NCI-H2081 (cell line): ENCODE measurements around the gene PSME3IP1.
"Not testable (repeated sequence)": the region's sequence is repeated elsewhere in the genome, so short reads cannot be mapped to it uniquely, and the experiment has no call there.

Experiments used
- DNase-seq, 2 experiments: peaks; one replicate each; lab custom pipeline; 2025; lab: John Stamatoyannopoulos, UW

Gene PSME3IP1

DNA sequence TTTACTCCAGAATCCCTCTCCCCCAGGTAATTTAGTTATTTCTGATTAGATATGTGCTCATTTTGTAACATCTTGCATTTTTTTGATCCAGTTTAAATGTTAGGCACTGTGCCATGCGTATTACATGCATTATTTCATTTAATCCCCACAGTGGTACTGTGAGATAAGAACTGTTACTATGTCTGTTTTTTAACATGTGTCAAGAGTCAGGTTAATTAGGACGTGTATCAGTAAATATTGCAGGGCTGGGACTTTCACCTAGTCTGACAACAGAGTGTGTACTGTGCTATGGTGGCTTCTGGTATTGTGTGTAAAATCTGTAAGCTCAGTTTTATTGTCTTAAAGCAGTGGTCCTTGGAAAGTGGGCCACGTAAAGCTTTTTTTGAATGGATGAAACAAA lies 10.9 kb upstream of the PSME3IP1 start:
- DNase-seq: no peak

DNA sequence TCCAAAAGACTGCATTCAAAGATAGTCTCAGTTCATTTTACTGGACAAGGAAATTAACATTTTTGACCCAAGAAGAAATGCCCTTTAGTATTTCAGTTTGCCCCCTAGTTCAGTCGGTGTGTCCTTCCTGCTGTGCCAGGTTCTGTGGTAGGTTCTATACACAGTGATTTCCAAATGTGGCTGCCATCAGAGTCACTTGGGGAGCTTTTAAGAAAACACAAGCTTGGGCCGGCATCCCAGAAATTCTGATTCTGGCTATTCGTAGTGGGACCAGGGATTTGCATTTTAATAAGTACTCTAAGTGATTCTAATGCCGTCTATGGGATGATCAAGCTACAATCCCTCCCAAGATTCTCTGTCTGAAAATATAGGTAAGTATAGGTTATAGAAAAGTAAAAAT lies 10.4 kb upstream of the PSME3IP1 start:
- no peak for DNase-seq

DNA sequence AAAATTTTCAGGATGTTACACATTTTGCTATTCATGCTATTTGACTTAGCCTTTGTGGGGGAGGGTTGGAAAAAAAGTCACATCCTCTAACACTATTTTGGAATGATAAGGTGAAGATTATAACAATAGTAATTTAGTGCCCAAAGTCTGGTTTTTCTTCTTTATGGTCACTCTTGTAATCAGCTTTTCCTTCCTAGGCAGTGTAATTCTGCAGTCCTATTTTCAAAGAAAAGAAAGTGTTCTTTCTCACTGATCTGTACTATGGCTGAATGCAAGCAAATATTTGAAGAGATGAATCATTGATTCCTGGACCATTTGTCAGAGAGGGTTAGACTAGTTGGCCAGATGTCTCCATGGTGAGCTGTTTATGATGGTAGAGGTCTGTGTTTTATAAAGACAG lies 8.7 kb upstream of the PSME3IP1 start:
- no peak for DNase-seq

DNA sequence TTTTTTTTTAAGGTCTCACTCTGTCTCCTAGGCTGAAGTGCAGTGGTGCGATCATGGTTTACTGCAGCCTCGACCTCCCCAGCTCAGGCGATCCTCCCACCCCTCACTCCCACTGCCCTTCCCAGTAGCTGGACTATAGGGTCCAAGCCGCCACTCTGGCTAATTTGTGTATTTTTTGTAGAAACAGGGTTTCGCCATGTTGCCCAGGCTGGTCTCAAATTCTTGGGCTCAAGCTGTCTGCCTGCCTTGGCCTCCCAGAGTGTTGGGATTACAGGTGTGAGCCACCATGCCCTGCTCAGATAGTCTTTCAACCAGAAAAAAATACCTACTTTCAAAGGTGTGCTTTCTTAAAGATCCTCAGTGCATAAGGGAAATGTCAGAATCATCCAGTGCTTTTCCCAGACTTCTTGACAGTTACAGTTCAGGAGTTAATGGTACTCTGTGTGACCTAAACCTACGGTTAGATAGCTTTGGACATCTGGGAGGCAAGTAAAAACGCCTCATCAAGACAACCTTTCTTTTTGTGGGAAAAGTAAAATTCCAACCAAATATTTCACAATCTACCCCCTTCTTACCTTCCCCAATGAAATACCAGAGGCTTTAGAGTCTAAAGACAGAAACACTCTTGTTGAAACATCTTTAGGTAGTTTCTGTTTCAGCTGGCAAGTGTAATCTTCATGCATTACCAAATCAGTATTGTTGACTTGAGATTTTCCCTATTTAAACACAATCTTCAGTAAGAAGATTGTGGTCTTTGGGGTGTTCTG lies 7.1 kb upstream of the PSME3IP1 start:
- DNase-seq: no peak

DNA sequence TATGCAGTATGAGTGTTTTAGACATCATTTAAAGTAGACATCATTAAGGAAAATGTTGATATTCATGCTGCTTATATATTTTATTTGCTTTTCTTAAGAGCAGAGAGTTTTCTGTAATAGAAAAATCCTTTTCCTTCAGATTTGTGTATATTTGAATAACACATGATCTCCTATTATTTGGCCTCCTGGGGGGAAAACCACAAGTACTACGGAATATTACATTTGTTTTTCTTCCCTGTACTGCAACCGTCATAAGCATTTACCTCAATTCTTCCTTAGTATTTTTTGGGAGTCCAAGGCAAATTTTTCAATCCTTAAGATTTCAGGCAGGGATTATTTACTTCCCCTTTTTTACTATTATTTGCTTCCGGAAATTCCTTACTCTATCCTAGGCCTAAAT lies 6.3 kb upstream of the PSME3IP1 start:
- no peak for DNase-seq

DNA sequence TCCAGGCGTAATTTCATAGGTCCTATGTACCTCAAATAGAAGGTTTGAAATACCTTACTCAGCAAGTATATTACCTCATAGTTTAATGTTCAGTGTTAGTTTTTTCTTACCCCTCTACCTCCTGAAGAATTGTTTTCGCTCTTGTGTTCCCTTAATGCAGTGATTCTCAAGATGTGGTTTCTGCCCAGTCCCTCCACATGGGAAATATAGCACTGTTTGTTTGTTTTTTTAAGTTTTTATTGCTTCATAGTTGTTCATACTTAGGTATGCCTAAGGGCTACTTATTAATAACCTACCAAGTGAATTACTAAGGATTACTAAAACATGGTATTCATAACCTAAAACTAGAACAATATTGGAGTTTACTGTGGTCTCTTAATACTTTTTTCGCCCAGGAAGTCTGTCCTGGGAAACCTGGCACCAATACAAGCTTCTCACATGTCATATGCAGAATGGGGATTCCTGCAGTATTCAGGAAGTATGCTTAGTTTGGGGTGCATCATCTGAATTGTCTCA lies 5.3 kb upstream of the PSME3IP1 start:
- no peak for DNase-seq

DNA sequence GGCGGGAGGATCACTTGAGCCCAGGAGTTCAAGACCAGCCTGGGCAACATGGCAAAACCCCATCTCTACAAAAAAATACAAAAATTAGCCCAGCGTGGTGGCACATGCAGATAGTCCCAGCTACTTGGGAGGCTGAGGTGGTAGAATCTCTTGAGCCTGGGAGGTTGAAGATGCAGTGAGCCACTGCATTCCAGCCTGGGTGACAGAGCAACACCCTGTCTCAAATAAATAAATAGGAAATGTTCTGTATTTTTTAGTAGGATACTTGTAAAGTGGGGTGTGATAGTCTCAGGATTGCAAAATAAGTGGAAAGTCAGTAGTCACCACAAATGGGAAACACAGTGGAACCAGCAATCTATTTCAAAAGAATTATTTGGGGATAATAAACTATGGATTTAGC lies 4.3 kb upstream of the PSME3IP1 start:
- DNase-seq: no peak

DNA sequence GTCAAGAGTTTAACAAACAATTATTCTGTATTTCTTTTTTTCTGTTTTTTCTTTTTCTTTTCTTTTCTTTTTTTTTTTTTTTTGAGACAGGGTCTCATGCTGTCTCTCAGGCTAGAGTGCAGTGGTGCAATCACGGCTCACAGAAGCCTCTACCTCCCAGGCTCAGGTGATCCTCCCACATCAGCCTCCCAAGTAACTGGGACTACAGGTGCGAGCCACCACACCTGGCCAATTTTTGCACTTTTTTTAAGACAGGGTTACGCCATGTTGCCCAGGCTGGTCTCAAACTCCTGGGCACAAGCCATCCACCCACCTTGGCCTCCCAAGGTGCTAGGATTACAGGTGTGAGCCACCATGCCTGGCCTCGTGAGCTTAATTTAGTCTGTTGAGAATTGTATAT lies 3.7 kb upstream of the PSME3IP1 start:
- DNase-seq: not testable (repeated sequence)

DNA sequence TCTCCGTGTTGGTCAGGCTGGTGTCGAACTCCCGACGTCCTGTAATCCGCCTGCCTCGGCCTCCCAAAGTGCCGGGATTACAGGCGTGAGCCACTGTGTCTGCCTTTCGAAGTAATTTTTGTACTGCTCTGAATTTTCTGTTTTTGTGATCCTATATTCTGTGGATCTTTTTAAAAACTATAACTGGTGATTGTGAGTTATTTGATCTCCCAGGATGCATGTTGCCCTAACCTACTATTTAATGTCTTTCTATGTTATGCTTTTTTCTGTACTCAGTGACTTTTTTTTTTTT lies 2.8 kb upstream of the PSME3IP1 start:
- DNase-seq: no peak

DNA sequence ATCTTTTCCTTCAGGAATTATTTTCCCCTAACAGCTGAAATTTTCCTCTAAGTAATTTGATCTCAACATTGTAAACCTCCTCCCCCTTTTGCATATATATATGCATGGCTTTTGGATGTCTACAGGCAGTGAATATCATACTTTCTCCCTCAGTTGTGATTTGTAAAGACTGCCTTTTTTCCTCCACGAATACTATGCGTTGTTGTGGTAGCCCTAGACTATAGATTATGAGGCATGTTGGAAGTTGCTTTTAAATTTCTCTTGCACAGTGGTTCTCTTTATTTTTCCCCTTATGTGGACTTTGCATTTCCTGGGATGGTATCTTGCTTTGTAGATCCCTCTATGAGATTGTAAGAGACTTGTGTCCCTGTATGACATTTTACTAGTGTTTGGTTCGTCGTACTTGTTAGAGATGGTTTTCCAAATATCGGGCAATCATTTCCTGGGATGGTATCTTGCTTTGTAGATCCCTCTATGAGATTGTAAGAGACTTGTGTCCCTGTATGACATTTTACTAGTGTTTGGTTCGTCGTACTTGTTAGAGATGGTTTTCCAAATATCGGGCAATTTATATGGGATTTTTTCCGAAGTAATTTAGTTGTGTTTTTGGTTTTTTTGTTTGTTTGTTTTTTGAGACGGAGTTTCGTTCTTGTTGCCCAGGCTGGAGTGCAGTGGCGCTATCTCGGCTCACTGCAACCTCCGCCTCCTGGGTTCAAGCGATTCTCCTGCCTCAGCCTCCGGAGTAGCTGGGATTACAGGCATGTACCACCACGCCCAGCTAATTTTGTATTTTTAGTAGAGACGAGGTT lies 2.3 kb upstream of the PSME3IP1 start:
- not testable (repeated sequence) for DNase-seq

DNA sequence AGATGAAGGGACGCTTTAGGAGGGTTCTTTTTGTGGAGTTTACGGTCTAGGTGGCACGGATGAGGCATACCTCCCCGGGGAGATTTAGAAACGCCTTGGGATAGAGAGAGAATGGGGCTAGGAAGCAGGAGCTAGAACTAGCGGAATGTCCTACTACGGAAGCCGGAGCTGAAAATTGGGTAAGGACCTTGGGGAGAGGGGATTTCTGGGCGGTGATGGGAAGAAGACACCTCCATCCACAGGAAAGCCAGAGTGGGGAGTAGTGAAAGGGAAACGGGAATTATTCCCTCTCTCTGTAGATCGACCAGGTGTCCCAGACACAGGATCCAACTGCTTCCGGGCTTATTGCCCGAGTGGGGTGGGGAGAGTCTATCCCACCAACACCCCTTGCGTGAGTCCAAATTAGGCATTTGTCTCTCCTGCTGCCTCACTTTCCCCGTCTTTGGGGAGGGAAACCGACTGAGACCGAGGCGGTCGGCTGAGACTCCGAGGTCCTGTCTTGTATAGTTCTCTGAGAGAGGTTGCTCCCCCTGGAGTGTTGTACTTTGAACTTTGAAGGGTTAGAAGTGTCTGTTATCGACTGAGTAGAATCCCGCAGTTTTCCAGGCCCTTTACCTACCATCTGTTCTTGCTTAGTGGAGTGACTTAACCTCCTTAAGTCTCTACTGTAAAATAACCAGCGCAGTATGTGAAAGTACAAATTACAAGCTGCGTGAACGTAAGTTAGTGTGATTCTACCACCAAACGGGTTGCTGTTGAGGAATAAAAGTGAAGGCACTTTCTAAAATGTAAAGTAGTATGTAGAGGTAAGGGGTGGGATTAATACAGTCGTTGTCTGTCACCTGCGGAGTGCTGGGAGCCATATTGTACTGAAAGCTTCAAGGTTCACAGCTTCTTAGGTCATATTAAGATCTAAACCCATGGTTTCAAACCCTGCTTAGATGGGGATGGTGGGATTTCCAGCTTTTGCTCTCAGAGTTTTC lies 1.3 kb upstream of the PSME3IP1 start:
- DNase-seq: peak; percentile 1 to 27

DNA sequence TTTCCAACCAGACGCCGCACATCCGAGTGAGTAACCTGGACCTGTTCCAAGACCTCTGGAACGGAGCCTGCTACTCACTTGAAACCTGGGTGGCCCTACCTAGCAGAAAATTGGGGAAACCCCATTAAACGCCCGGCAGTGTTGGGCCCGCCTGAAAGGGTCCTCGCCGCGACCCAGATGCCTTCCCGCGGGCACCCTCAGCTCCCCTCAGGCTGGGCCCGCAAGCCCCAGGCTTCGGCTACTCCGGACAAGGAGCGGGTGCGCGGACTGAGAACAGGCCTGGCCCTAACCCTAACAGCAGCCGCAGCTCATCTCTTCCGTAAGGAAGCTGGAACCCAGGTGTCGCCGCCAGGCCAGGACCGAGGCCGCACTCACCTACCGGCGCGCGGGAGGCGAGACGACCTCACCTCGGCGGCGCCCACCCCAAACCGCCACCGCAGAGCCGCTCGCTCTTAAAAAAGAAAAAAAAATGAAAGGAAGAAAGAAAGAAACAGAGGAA lies 344 bp downstream of the PSME3IP1 start:
- peak in 1 of 2 experiments; percentile 31 for DNase-seq

DNA sequence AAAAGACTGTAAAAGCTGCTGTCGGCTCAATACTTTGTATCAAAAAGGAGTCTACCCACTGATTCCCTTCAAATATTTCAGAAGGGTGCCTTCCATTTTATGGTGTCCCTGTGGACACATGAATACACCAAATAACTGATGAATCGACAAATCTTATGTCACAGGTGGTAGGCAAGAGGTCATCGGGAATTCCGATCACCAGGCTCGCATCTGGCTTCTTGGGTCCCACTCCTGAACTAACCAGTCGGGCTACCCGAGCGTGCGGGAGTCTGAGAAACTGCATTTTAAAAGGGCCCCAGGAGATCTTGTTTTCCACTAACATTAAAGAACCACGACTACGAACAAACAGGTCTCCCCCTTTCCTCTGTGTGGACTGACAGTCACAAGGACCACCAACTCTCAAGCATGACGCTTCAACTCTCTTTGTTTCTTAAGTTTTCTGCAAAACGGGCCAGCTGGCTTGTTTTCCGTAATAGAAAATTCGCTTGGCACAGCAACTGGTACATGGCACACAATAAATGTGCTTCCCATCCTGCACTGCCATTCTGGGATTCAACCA lies 873 bp downstream of the PSME3IP1 start:
- no peak for DNase-seq

DNA sequence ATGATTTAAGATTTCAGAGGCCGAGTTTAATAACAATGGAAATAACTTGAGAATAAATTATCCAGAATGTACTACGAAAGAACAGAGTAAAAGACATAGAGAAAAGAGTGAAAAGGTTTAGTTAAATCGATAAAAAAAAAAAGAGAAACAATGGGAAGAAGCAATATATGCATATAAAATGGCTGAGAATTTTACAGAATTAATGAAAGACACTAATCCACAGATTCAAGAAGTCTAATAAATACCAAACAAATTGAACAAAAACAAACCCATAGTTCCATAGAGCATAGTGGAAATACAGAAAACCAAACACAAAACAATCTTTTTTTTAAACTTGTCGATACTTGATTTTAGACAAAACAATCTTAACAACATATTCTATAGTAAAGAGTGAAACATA lies 1.7 kb downstream of the PSME3IP1 start:
- DNase-seq: no peak

DNA sequence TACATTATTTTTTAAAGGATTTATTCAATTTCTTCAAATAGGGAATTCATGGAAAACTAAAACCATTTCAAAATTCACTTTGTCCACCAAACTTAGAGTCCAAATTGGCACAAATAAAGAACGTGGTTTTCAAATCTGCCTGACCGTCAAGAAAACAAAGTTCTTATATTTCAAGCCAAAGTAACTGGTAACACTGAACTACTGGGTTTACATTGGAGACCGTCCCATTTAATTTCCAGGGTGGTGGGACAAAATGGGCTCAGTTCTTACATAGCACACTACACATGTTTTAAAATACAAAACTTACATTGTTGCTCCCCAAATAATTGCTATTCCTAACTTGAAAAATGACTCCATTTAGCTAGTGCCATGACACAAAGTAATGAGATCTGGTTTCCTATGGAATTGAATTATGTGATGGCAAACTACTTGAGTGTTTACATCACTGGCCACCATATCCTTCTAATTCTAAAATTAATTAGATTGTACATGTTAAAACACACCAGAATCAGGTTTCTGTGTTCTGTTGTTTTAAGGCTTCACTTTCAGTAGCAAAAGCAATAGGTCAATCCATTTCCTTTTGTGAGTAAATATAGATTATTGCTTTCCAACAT lies 6.5 kb downstream of the PSME3IP1 start:
- no peak for DNase-seq

DNA sequence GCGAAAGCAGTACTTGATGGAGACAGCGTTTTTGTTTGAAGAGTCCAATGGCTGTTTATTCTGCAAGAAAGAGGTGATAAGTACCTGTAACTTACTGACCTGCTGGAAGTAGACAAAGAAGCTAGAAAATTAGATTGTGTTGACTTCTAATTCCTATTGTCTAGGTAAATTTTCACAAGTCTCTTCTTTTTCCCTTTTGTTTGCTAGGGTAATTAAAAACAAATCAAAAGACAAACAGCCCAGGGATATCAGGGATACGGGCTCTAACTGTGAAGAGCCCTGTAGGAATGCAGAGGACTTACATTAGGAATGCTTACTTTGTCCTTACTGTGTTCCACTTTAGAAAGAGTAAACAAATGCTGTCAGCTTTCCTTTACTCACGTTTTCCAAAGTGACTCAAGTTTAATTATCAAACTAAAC lies 7.0 kb downstream of the PSME3IP1 start:
- DNase-seq: no peak

DNA sequence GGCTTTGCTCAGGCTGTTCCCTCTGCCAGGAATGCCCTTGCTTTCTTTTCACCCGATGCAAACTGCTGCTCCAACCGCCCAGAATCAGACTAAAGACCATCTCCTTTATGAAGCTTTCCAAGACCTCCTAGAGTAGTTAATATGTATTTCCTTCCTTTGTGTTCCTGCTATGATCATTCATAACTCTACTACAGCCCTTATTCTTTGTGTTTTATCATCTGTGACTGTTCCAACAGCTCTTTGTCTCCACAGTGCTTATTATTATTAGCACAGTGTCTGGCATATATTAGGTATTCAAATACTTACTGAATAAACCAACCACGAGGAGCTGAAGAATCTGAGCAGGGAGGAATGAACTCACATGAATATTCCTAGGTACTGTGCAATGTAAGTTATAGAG lies 7.6 kb downstream of the PSME3IP1 start:
- DNase-seq: no peak

DNA sequence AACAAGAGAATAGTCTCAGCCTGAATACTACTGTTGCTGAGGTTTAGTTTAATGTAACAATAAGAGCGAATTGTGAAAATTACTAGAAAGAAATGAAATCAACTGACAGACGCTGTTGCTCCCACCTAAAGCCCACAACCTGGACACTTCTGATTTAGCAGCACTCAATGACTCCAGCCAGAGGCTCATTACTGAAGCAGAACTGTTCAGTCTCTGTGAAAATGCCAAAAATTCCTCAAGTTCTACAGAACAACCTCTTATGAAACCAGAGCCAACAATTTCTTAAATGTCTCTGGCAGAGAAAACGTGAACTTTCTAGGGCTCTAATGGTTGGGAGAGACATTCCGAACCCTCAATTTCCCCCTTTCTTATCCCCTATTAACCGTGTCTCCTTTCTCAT lies 9.9 kb downstream of the PSME3IP1 start:
- no peak for DNase-seq

DNA sequence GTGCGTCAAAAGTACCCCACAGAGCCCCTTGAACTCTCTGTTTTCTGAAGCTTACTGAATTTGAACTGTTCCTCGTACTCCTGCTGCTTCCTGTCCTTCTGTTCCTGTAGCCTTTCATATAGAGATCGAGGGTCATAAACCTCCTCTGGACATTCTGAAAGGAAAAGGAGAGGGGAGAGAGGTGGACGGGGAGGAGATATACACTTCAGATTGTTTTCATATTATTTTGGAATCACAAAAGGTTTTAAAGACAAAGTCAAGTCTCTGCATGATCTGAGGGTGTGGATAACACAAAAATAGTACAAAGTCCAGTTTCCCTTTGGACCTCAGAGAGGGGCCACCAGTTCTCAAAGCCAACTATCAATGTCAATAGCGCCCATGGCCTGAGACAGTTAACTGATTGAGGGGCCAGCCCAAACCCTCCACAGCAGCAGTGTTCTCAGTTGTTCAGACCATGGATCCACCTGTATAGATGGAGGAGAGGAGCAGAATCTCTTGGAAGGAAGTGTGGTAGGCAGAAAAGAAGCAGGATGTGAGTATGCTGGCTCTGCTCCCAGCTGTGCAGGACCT lies 13.0 kb downstream of the PSME3IP1 start:
- no peak for DNase-seq

DNA sequence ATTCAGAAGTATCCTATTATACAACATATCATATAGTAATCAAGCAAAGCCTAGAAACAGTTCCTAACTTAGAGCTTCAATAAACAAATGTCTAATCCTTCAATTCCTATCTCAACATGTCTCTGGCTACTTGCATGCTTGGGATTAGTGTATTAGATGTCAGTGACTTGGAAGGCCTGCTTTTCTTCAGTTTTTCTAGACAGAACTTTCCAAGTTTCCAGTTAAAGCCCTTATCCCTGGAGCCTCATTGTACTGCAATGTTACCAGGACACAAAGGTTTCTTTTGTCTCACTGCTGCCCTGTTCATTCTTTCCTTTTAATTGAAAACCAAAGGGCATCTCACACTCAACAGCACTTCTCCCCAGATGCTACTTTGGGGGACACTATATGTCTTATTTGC lies 16.5 kb downstream of the PSME3IP1 start:
- no peak for DNase-seq

DNA sequence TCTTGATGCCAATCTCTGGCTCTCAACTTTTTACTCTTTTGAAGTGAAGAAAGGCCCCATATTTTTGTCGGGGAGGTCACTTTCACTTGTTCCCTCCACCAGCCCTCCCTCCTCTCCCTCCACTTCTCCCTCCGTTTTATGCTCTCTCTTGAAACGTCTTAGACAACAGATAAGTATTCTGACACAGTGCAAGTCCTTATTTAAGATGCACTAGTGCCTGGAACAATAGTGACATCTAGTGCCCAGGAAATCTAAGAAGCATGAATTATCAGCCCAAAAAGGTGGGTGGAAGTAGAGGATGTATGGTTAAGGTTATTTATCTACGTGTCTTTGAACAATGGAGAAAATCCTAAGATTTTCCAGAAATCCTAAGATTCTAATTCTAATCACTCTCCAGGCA lies 17.9 kb downstream of the PSME3IP1 start:
- peak; percentile 11 to 18 for DNase-seq
